Measurements from ENCODE around the gene CHTF18.
"Not testable (repeated sequence)": the region's sequence is repeated elsewhere in the genome, so short reads cannot be mapped to it uniquely, and the experiment has no call there.

Gene CHTF18

GRCh38 chr16:776298-776697, 12.1 kb upstream of the CHTF18 start:
- not testable (repeated sequence) for H3K4me3 ChIP-seq (ENCODE audit: low read depth, low read length); H3K9me3 ChIP-seq (ENCODE audit: control insufficient read depth, insufficient read depth, low read depth, low read length); H3K4me1 ChIP-seq (ENCODE audit: control insufficient read depth, insufficient read depth, low read length); H3K36me3 ChIP-seq (ENCODE audit: control insufficient read depth in 2 of 2, insufficient read depth in 1 of 2, low read length in 2 of 2); H3K27ac ChIP-seq (ENCODE audit: extremely low read depth, low read depth, low read length)
- POLR2A ChIA-PET = interaction anchor here (2.3 kb wide), 1 partner anchor 12 kb away, joined by 8 read pairs; the partner anchor contains the start of genes CHTF18 and RPUSD1
- peak; percentile 82 for TF ChIP-seq ZNF121 (tag by site-specific recombination; IDR thresholded peaks at IDR 0.05)
- CTCF ChIA-PET = interaction anchor here (0.9 to 1.5 kb wide), 3 partner anchors 9 to 64 kb away, joined by 5 to 14 read pairs (median 5); no protein-coding TSS in a partner anchor

DNA sequence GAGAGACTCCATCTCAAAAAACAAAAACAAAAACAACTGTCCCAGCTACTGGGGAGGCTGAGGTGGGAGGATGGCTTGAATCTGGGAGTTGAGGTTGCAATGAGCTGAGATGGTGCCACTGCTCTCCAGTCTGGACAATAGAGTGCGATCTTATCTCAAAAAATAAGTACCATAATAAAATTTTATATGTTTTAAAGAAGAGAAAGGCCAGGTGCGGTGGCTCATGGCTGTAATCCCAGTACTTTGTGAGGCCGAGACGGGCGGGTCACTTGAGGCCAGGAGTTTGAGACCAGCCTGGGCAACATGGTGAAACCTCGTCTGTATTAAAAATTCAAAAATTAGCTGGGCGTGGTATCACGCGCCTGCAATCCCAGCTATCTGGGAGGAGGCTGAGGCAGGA, 11.6 kb upstream of the CHTF18 start:
- H3K27ac ChIP-seq (ENCODE audit: extremely low read depth, low read depth, low read length) = no peak overlapping the region
- ChIA-PET POLR2A (interaction anchor here (2.3 kb wide), 1 partner anchor 11 kb away, joined by 8 read pairs; the partner anchor contains the start of genes CHTF18 and RPUSD1), CTCF (interaction anchor here (0.6 to 1.5 kb wide), 4 partner anchors 8 to 65 kb away, joined by 3 to 14 read pairs (median 5); no protein-coding TSS in a partner anchor)
- H3K4me1 ChIP-seq (ENCODE audit: control insufficient read depth, insufficient read depth, low read length) = no peaks in the 10 kb centered on the region
- H3K36me3 ChIP-seq (ENCODE audit: control insufficient read depth in 2 of 2, insufficient read depth in 1 of 2, low read length in 2 of 2) = no peaks in the 10 kb centered on the region
- no peak overlapping the region for H3K4me3 ChIP-seq (ENCODE audit: low read depth, low read length)
- no peaks in the 10 kb centered on the region for H3K9me3 ChIP-seq (ENCODE audit: control insufficient read depth, insufficient read depth, low read depth, low read length)
- TF ChIP-seq, protein P1, sequence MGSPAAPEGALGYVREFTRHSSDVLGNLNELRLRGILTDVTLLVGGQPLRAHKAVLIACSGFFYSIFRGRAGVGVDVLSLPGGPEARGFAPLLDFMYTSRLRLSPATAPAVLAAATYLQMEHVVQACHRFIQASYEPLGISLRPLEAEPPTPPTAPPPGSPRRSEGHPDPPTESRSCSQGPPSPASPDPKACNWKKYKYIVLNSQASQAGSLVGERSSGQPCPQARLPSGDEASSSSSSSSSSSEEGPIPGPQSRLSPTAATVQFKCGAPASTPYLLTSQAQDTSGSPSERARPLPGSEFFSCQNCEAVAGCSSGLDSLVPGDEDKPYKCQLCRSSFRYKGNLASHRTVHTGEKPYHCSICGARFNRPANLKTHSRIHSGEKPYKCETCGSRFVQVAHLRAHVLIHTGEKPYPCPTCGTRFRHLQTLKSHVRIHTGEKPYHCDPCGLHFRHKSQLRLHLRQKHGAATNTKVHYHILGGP (tag by site-specific recombination; IDR thresholded peaks at IDR 0.05) = no peak
- TF ChIP-seq ZNF513 (tag by site-specific recombination; IDR thresholded peaks at IDR 0.05) (no peak), ZNF248 (tag by site-specific recombination; IDR thresholded peaks at IDR 0.05) (no peak), ZNF791 (tag by site-specific recombination; IDR thresholded peaks at IDR 0.05) (no peak), ZNF830 (tag by site-specific recombination; IDR thresholded peaks at IDR 0.05; ENCODE audit: low read depth) (no peak), ZFP3 (tag by site-specific recombination; IDR thresholded peaks at IDR 0.05; ENCODE audit: low read depth) (no peak), ZNF768 (tag by site-specific recombination; IDR thresholded peaks at IDR 0.05) (no peak), MEIS1 (CRISPR knock-in tag; IDR thresholded peaks at IDR 0.05; ENCODE audit: borderline replicate concordance) (no peak), ZNF664 (tag by site-specific recombination; IDR thresholded peaks at IDR 0.05) (no peak), ZNF560 (tag by site-specific recombination; IDR thresholded peaks at IDR 0.05; ENCODE audit: borderline replicate concordance) (no peak), ZNF785 (tag by site-specific recombination; IDR thresholded peaks at IDR 0.05) (no peak), ZNF394 (tag by site-specific recombination; IDR thresholded peaks at IDR 0.05; ENCODE audit: borderline replicate concordance) (no peak)

- no peaks in the 10 kb centered on the region for H3K4me1 ChIP-seq (ENCODE audit: control insufficient read depth, insufficient read depth, low read length)
- H3K27ac ChIP-seq (ENCODE audit: extremely low read depth, low read depth, low read length) = no peak overlapping the region
- H3K9me3 ChIP-seq (ENCODE audit: control insufficient read depth, insufficient read depth, low read depth, low read length) = no peaks in the 10 kb centered on the region
- no peak overlapping the region for H3K4me3 ChIP-seq (ENCODE audit: low read depth, low read length)
- no peaks in the 10 kb centered on the region for H3K36me3 ChIP-seq (ENCODE audit: control insufficient read depth in 2 of 2, insufficient read depth in 1 of 2, low read length in 2 of 2)
- CTCF ChIA-PET = interaction anchor here (1.5 kb wide), 1 partner anchor 66 kb away, joined by 5 read pairs; no protein-coding TSS in a partner anchor
- POLR2A ChIA-PET = interaction anchor here (1.6 kb wide), 1 partner anchor 10 kb away, joined by 5 read pairs; the partner anchor contains the start of genes CHTF18 and RPUSD1
- no peak for TF ChIP-seq ZNF776 (tag by site-specific recombination; IDR thresholded peaks at IDR 0.05; ENCODE audit: borderline replicate concordance)
- peak; percentile 75 for TF ChIP-seq ZNF18 (tag by site-specific recombination; IDR thresholded peaks at IDR 0.05)
These were observed 10.6 kb upstream of the CHTF18 start for GRCh38 chr16:777826-778225.
